Measurements from ENCODE around the gene AASDH. TPM values are rescaled to one million over a fixed set of nuclear protein-coding genes. Genes with fewer than 3 reads are reported as not detected.

AASDH gene
- total and polyA plus RNA-seq, 2 of the 4 experiments (the other 2 are of a cell fraction): 4.7 to 12.0 TPM

- in situ Hi-C loops (cut with MboI; ENCODE audit: low sequenced_read_pairs): loop anchor here (25.0 kb wide), 1 partner anchor 523 kb away; no protein-coding TSS in a partner anchor
- no peak overlapping the region for H4K91ac ChIP-seq (ENCODE audit: insufficient read depth, low read depth, low read length)
- no peak overlapping the region for H2BK15ac ChIP-seq (ENCODE audit: low read depth, low read length)
- H3K18ac ChIP-seq (ENCODE audit: low read depth, low read length): no peak overlapping the region
- H3K4me1 ChIP-seq (ENCODE audit: control insufficient read depth, insufficient read depth, low read length): no peaks in the 10 kb centered on the region
- DNase-seq (no peak), ATAC-seq (ENCODE audit: low read depth) (no peak)
- H3K36me3 ChIP-seq (ENCODE audit: control insufficient read depth, insufficient read depth, low read length): no peaks in the 10 kb centered on the region
- H3K9ac ChIP-seq (ENCODE audit: low read depth, low read length): no peak overlapping the region
- H2BK20ac ChIP-seq (ENCODE audit: low read depth, low read length): no peak overlapping the region
- no peak overlapping the region for H2BK5ac ChIP-seq (ENCODE audit: low read depth, low read length, poor library complexity, severe bottlenecking)
- H3K27ac ChIP-seq (ENCODE audit: insufficient read depth, low read length): no peak overlapping the region
- no peak overlapping the region for H3K23ac ChIP-seq (ENCODE audit: low read depth, low read length)
- H3K9me1 ChIP-seq (ENCODE audit: insufficient read depth, low read length): no peaks in the 10 kb centered on the region
- H4K5ac ChIP-seq (ENCODE audit: low read depth, low read length): no peak overlapping the region
- no peak overlapping the region for H3K4me3 ChIP-seq (ENCODE audit: insufficient read depth, low read depth, low read length)
- H3K9me3 ChIP-seq (ENCODE audit: control insufficient read depth, insufficient read depth, low read length): no peaks in the 10 kb centered on the region
- H4K20me1 ChIP-seq (ENCODE audit: insufficient read depth, low read length): no peaks in the 10 kb centered on the region
- H3K4me2 ChIP-seq (ENCODE audit: low read depth, low read length): no peak overlapping the region
- ChIA-PET POLR2A (ENCODE audit: unreplicated experiment) (no interaction called here), CTCF (no interaction called here)
- no peak overlapping the region for H3K56ac ChIP-seq (ENCODE audit: extremely low read depth, insufficient read depth, low read length)
- WGBS, 2 experiments (ENCODE audit: extremely low coverage in 2 of 2, insufficient read length in 1 of 2): 90% methylated on average over 13 of the region's 50 CpGs; no CpG with 5 or more reads in 1 of the 2 experiments
- H2AK5ac ChIP-seq (ENCODE audit: low read depth, low read length): no peak overlapping the region
- H2BK120ac ChIP-seq (ENCODE audit: low read depth, low read length): no peak overlapping the region
- no peak overlapping the region for H3K4ac ChIP-seq (ENCODE audit: low read depth, low read length)
- TF ChIP-seq ELK1 (IDR thresholded peaks at IDR 0.05; ENCODE audit: borderline replicate concordance, low read depth, low read length) (no peak), CEBPB (IDR thresholded peaks at IDR 0.05; ENCODE audit: low read depth, low read length) (no peak), CTCF (conservative IDR thresholded peaks at IDR 0.05; ENCODE audit: low read depth, low read length) (no peak), USF2 (IDR thresholded peaks at IDR 0.05; ENCODE audit: low read depth, low read length) (no peak), BHLHE40 (IDR thresholded peaks at IDR 0.05; ENCODE audit: low read depth, low read length) (no peak), NFE2L2 (IDR thresholded peaks at IDR 0.05; ENCODE audit: low read depth, low read length) (no peak), RCOR1 (IDR thresholded peaks at IDR 0.05; ENCODE audit: insufficient replicate concordance, low read length) (no peak), MAZ (IDR thresholded peaks at IDR 0.05; ENCODE audit: borderline replicate concordance, low read depth, low read length) (no peak), POLR2A (IDR thresholded peaks at IDR 0.05; ENCODE audit: low read depth, low read length) (no peak), CHD1 (IDR thresholded peaks at IDR 0.05; ENCODE audit: low read depth, low read length) (no peak), MAFK (IDR thresholded peaks at IDR 0.05; ENCODE audit: low read depth, low read length) (no peak), RAD21 (IDR thresholded peaks at IDR 0.05; ENCODE audit: low read length) (no peak), RFX5 (IDR thresholded peaks at IDR 0.05; ENCODE audit: low read depth, low read length) (no peak), SMC3 (IDR thresholded peaks at IDR 0.05; ENCODE audit: low read depth, low read length) (no peak), MXI1 (IDR thresholded peaks at IDR 0.05; ENCODE audit: borderline replicate concordance, low read depth, low read length) (no peak), FOS (IDR thresholded peaks at IDR 0.05; ENCODE audit: low read depth, low read length) (no peak)
- dilution Hi-C loops (cut with HindIII; ENCODE audit: low sequenced_read_pairs, unreplicated experiment): no loop called here
- H4K8ac ChIP-seq (ENCODE audit: low read depth in 2 of 2, low read length in 2 of 2): no peak overlapping the region
- H3K27me3 ChIP-seq (ENCODE audit: control insufficient read depth, insufficient read depth, low read length): 0 out of 2 replicates have a peak, but pooled peaks cover 2% of the 10 kb centered on the region
- intact Hi-C loops (cut with micrococcal nuclease): no loop called here
- no peak overlapping the region for H3K14ac ChIP-seq (replicated peaks; ENCODE audit: low read depth, low read length)
- H3K79me1 ChIP-seq (ENCODE audit: low read depth in 1 of 2, low read length in 2 of 2): no peaks in the 10 kb centered on the region
- no peak overlapping the region for H2AK9ac ChIP-seq (replicated peaks; ENCODE audit: low read depth, low read length, poor library complexity)
- no TSS peak for BruUV-seq (replicated peaks)
- H2AFZ ChIP-seq (replicated peaks; ENCODE audit: low read length, poor library complexity): no peak overlapping the region
Measured at GRCh38 chr4:56314207-56314915, 72.9 kb downstream of the AASDH start.

Measured in IMR-90 (cell line).